Hepatocyte (in vitro differentiated cells): ENCODE data around the gene RAI1.

Experiments used
- CTCF ChIP-seq: fragments of 200-600 bp; sonication (generic); IDR thresholded peaks from 2 replicates; pipeline ENCODE4 v1.5.1; 2016; ENCODE audit warnings: antibody characterized with exemption, mild to moderate bottlenecking; ENCODE audit not compliant: poor library complexity
- EZH2 ChIP-seq: fragments of 200-600 bp; sonication (generic); IDR thresholded peaks from 2 replicates; pipeline ENCODE4 v1.6.1; 2016; ENCODE audit warnings: antibody characterized with exemption, mild to moderate bottlenecking, borderline replicate concordance

DNA sequence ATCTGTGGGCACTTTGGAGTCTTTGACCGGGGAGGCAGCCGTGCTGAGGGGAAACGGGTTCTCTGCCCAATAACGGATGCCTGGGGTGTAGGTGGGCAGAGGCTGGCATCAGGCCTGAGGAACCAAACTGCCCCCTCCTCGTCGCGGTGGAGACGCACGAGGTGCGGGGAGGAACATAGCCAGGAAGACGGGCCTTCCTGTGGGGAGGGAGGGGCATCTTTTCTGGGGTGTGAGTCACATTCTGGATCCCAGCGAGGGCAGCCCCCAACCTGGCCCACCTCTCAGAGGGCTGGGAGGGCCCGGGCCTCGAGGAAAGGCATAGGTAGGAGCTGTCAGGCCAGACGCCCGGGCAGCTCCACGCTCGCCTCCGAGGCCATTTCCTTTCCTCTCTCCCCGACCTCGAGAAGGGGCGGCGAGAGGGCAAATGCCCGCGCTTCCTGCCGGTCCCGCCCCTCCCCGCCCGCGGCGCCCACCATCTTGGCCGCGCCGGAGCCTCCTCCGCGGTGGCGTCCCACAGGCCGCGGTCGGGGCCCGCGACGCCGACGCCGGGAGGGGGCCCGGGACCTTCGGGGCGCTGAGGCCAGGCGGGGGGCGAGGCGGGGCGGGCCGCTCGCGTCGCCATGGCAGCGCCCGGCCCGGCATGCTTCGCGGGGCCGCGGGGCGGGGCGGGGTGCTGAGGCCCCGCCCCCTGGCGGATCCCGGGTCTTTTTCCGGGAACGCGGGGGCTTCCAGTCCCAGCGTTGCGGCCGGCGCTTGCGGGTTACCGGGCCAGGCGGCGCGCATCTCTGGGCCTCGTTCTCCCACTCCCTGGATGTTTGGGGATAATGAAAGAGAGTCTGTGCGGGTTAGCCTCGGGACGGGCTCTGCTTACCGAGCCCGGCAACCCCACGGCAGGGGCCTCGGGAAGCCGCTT is 13.2 kb downstream of the RAI1 start:
- TF ChIP-seq EZH2: no peak
- no peak for TF ChIP-seq CTCF
